ENCODE results near the gene SF3B5.
A peak's percentile ranks its signal among the peaks of the same experiment; 100 is the strongest.

SF3B5 gene

GRCh38 chr6:144066255-144066654 lies 29.1 kb downstream of the SF3B5 start:
- H3K27ac Mint-ChIP-seq, result no peak overlapping the region
- H3K27me3 Mint-ChIP-seq (ENCODE audit: low read depth, poor library complexity), result peaks cover 89% of the 10 kb centered on the region
- peaks cover 12% of the 10 kb centered on the region for H3K4me1 Mint-ChIP-seq
- H3K36me3 Mint-ChIP-seq (ENCODE audit: low read depth), result no peaks in the 10 kb centered on the region
- no peak overlapping the region for H3K4me3 Mint-ChIP-seq
- DNase-seq, result no peak
- H3K9me3 Mint-ChIP-seq, result no peaks in the 10 kb centered on the region
- no peak for TF ChIP-seq CTCF (IDR thresholded peaks at IDR 0.05)

- H3K27me3 Mint-ChIP-seq (ENCODE audit: low read depth, poor library complexity), result peaks cover 95% of the 10 kb centered on the region
- no peak for DNase-seq
- H3K27ac Mint-ChIP-seq, result no peak overlapping the region
- no peaks in the 10 kb centered on the region for H3K36me3 Mint-ChIP-seq (ENCODE audit: low read depth)
- H3K9me3 Mint-ChIP-seq, result no peaks in the 10 kb centered on the region
- no peak for TF ChIP-seq CTCF (IDR thresholded peaks at IDR 0.05)
- H3K4me1 Mint-ChIP-seq, result peaks cover 12% of the 10 kb centered on the region
- H3K4me3 Mint-ChIP-seq, result peak overlapping the region; percentile 82
Measured at GRCh38 chr6:144065213-144065660, 30.1 kb downstream of the SF3B5 start.

DNA sequence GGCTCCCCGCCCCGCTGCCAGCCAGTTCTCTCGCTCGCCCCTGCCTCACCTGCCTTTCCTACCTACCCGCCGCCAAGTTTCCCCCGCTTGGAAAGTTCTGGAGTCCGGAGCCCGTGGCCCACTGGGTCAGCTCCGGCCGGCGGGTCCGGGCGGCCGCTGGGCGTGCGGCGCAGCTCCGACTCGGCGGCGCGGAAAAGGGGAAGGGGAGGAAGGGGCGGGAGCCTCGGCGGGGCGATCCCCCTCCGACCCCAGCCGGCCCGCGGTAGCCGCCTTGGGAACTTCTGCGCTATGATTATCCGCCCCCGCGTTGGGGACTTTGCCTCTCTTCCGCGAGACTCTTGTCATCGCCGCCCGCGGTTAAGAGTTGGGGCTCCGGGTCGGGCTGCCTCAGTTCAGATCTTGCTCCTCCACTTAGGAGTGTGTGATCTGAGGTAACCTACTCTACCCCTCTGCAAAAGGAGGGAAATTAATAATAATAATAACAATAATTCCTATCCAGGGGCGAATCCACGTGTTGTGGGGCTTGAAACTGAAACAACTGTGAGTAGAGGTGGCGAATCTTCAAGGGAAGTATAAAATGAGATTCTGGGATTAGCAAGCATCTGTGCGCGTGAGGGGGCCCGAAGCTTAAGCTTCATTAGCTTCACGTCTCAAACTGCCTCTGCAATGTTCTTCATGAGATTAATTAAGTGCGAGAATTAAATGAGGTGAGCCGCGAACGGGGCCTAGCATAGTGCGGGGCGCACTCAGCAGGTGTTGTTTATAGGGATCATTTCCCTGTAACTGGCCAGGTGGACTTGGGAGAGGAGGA lies 30.8 kb downstream of the SF3B5 start:
- peak overlapping the region; percentile 82 for H3K4me3 Mint-ChIP-seq
- no peak for TF ChIP-seq CTCF (IDR thresholded peaks at IDR 0.05)
- H3K4me1 Mint-ChIP-seq, result peaks cover 12% of the 10 kb centered on the region
- H3K27ac Mint-ChIP-seq, result no peak overlapping the region
- peak; percentile 54 for DNase-seq
- no peaks in the 10 kb centered on the region for H3K36me3 Mint-ChIP-seq (ENCODE audit: low read depth)
- no peaks in the 10 kb centered on the region for H3K9me3 Mint-ChIP-seq
- peaks cover 91% of the 10 kb centered on the region for H3K27me3 Mint-ChIP-seq (ENCODE audit: low read depth, poor library complexity)

DNA sequence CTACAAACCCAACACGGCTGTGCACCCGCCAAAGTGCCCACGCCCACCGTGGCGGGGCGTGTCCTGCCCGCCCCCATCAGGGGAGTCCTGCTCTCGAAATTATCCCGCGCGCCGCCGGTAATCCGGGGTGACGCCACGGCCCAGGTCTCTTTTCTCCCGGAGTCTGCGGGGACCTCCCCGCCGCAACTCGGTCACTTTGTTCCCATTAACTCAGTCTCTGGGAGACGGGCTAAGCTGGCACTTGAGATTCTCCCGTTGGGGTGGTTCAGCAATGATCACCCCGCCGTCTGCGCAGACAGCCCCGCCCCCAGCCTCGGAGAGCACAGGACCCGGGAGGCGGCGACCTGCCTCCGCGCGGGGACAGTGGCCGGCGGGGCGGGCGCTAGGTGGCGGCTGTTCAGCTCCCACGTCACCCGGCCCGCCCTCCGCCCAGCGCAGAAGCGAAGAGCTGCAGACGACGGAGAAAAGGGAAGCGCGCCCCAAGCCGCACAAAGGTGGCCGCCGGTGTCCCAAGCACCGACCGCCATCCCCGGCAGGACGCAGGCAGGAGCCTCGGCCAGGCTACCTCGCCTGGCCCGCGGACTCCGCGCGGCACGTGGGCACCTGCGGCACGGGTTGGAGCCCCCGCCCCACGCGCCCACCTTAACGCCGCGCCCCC lies 31.5 kb downstream of the SF3B5 start:
- H3K27ac Mint-ChIP-seq, result no peak overlapping the region
- peaks cover 12% of the 10 kb centered on the region for H3K4me1 Mint-ChIP-seq
- no peaks in the 10 kb centered on the region for H3K9me3 Mint-ChIP-seq
- peak; percentile 92 for DNase-seq
- H3K4me3 Mint-ChIP-seq, result peak overlapping the region; percentile 88
- peaks cover 87% of the 10 kb centered on the region for H3K27me3 Mint-ChIP-seq (ENCODE audit: low read depth, poor library complexity)
- TF ChIP-seq CTCF (IDR thresholded peaks at IDR 0.05), result no peak
- no peaks in the 10 kb centered on the region for H3K36me3 Mint-ChIP-seq (ENCODE audit: low read depth)

DNA sequence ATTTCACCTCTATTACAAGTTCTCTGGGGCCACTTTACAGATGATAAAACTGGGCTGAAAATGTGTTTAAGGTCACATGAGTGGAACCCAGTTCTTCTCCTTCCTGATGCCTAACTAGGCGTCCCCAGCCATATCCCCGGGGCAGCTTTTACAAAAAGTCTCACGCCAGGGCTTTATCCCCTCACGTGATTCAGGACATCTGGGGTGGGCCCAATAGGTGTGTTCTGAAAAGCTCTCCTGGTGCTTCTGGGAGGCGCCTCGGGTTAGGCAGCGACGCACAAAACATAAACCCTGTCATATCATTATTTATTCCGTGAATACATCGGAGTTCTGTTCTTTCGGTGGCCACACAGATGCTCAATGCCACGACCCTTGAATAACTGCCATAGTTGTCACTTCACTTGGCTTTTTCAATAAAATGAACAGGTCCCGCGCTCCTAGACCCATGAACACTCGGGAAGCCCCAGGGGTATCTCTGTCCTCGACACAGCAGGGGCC lies 32.1 kb downstream of the SF3B5 start:
- DNase-seq, result no peak
- Mint-ChIP-seq H3K27me3 (ENCODE audit: low read depth, poor library complexity) (peaks cover 82% of the 10 kb centered on the region), H3K36me3 (ENCODE audit: low read depth) (no peaks in the 10 kb centered on the region), H3K4me1 (peaks cover 12% of the 10 kb centered on the region), H3K27ac (no peak overlapping the region), H3K4me3 (peak overlapping the region; percentile 88), H3K9me3 (no peaks in the 10 kb centered on the region)
- no peak for TF ChIP-seq CTCF (IDR thresholded peaks at IDR 0.05)

Data from nephron progenitor cell (in vitro differentiated cells).